Dermis microvascular lymphatic vessel endothelial cell (primary cell): ENCODE results near the gene IRX3. TPM values are rescaled to one million over a fixed set of nuclear protein-coding genes. Genes with fewer than 3 reads are reported as not detected.

ENCODE experiments used
- DNase-seq, 2 donors: peaks; one replicate each; pipeline versions ENCODE4 v3.0.0 to v3.0.0-alpha.2; 2010; ENCODE audit warnings: low read depth in 2 of 2
- total RNA-seq: library from RNA; depleted of rRNA; stranded (reverse); fragments of >200 nt; gene quantifications from 2 replicates; pipeline ENCODE4 v1.2.1, GENCODE V29; 2014

Gene IRX3
- total RNA-seq, 1 donor from 2014 or later = 0.26 TPM

- no peak for DNase-seq
Observed at GRCh38 chr16:54233615-54234014, 53.0 kb downstream of the IRX3 start.
